HEK293 (cell line): ENCODE data around the gene TXNDC2.
"Not testable (repeated sequence)": the region's sequence is repeated elsewhere in the genome, so short reads cannot be mapped to it uniquely, and the experiment has no call there.

ENCODE experiments used
- CTCF ChIA-PET: fragments of 350-600 bp; formaldehyde crosslinking; extraction: SDS; loops from one replicate; lab custom pipeline; 2021; ENCODE audit warnings: antibody characterized with exemption; lab: Yijun Ruan, JAX
- POLR2A ChIA-PET: fragments of 300-600 bp; formaldehyde crosslinking; extraction: SDS; loops from one replicate; lab custom pipeline; 2020; ENCODE audit warnings: antibody characterized with exemption, inconsistent platforms; lab: Yijun Ruan, JAX
- H3K27ac ChIP-seq: fragments of 200-500 bp; sonication (Bioruptor generic); 2 replicates; pipeline ENCODE4 v1.5.1; 2014; ENCODE audit warnings: low read depth, low read length, control low read depth, inconsistent platforms; ENCODE audit errors: extremely low read depth
- H3K36me3 ChIP-seq, 2 experiments: fragments of 200-500 bp in 1 of 2; sonication (Bioruptor generic) in 1 of 2; 1 replicate in 1 of 2; 2 replicates in 1 of 2; pipeline ENCODE4 v1.5.1; 2014 to 2017; ENCODE audit warnings: inconsistent platforms in 2 of 2, low read length in 2 of 2; ENCODE audit not compliant: control insufficient read depth in 2 of 2, insufficient read depth in 1 of 2
- H3K4me1 ChIP-seq: fragments of 200-500 bp; sonication (Bioruptor generic); 2 replicates; pipeline ENCODE4 v1.5.1; 2014; ENCODE audit warnings: mild to moderate bottlenecking, low read length, inconsistent platforms; ENCODE audit not compliant: control insufficient read depth, insufficient read depth
- H3K4me3 ChIP-seq: 2 replicates; pipeline ENCODE4 v1.5.1; 2011; ENCODE audit warnings: low read depth, mild to moderate bottlenecking, control low read depth, low read length, moderate library complexity
- H3K9me3 ChIP-seq: fragments of 200-500 bp; sonication (Bioruptor generic); 2 replicates; pipeline ENCODE4 v1.5.1; 2014; ENCODE audit warnings: low read depth, low read length, inconsistent platforms; ENCODE audit not compliant: control insufficient read depth, insufficient read depth
- BCL11A ChIP-seq: fragments of 450-650 bp; formaldehyde crosslinking; IDR thresholded peaks from 2 replicates; pipeline ENCODE4 v1.5.1; 2016; ENCODE audit warnings: low read depth, missing biosample characterization, missing genetic modification characterization
- FEZF1 ChIP-seq: fragments of 450-650 bp; formaldehyde crosslinking; IDR thresholded peaks from 2 replicates; pipeline ENCODE4 v1.5.1; 2016; ENCODE audit warnings: missing biosample characterization, missing genetic modification characterization
- GLI2 ChIP-seq: fragments of 450-650 bp; formaldehyde crosslinking; IDR thresholded peaks from 2 replicates; pipeline ENCODE4; 2017; ENCODE audit warnings: missing biosample characterization, missing genetic modification characterization, low read depth, borderline replicate concordance
- GLIS2 ChIP-seq: fragments of 450-650 bp; formaldehyde crosslinking; IDR thresholded peaks from 2 replicates; pipeline ENCODE4 v1.5.1; 2016; ENCODE audit warnings: missing biosample characterization, missing genetic modification characterization
- MZF1 ChIP-seq: fragments of 450-650 bp; formaldehyde crosslinking; IDR thresholded peaks from 2 replicates; pipeline ENCODE4 v1.5.1; 2017; ENCODE audit warnings: missing biosample characterization, missing genetic modification characterization, borderline replicate concordance
- RBAK ChIP-seq: fragments of 450-650 bp; formaldehyde crosslinking; IDR thresholded peaks from 2 replicates; pipeline ENCODE4 v1.5.1; 2016; ENCODE audit warnings: missing biosample characterization, missing genetic modification characterization
- SP3 ChIP-seq: fragments of 450-650 bp; formaldehyde crosslinking; IDR thresholded peaks from 2 replicates; pipeline ENCODE4 v1.5.1; 2016; ENCODE audit warnings: missing biosample characterization, missing genetic modification characterization
- ZFHX2 ChIP-seq: fragments of 450-650 bp; formaldehyde crosslinking; conservative IDR thresholded peaks from 2 replicates; pipeline ENCODE4 v1.5.1; 2016; ENCODE audit warnings: missing biosample characterization, missing genetic modification characterization
- ZFP37 ChIP-seq: fragments of 450-650 bp; formaldehyde crosslinking; IDR thresholded peaks from 2 replicates; pipeline ENCODE4 v1.5.1; 2016; ENCODE audit warnings: missing biosample characterization, missing genetic modification characterization
- ZNF169 ChIP-seq: fragments of 450-650 bp; formaldehyde crosslinking; IDR thresholded peaks from 2 replicates; pipeline ENCODE4 v1.5.1; 2016; ENCODE audit warnings: missing biosample characterization, missing genetic modification characterization
- ZNF202 ChIP-seq: fragments of 450-650 bp; formaldehyde crosslinking; IDR thresholded peaks from 2 replicates; pipeline ENCODE4 v1.5.1; 2016; ENCODE audit warnings: missing biosample characterization, missing genetic modification characterization, borderline replicate concordance
- ZNF266 ChIP-seq: fragments of 450-650 bp; formaldehyde crosslinking; IDR thresholded peaks from 2 replicates; pipeline ENCODE4 v1.5.1; 2016; ENCODE audit warnings: missing biosample characterization, missing genetic modification characterization, low read depth
- ZNF366 ChIP-seq: fragments of 450-650 bp; formaldehyde crosslinking; conservative IDR thresholded peaks from 2 replicates; pipeline ENCODE4 v1.5.1; 2016; ENCODE audit warnings: missing biosample characterization, missing genetic modification characterization
- ZNF416 ChIP-seq: fragments of 450-650 bp; formaldehyde crosslinking; IDR thresholded peaks from 2 replicates; pipeline ENCODE4 v1.5.1; 2016; ENCODE audit warnings: missing biosample characterization, missing genetic modification characterization
- ZNF433 ChIP-seq: fragments of 450-650 bp; formaldehyde crosslinking; IDR thresholded peaks from 2 replicates; pipeline ENCODE4 v1.5.1; 2016; ENCODE audit warnings: missing biosample characterization, missing genetic modification characterization, low read depth
- ZNF510 ChIP-seq: fragments of 450-650 bp; formaldehyde crosslinking; IDR thresholded peaks from 2 replicates; pipeline ENCODE4 v1.5.1; 2018; ENCODE audit warnings: mild to moderate bottlenecking, missing genetic modification characterization, missing biosample characterization; ENCODE audit not compliant: insufficient replicate concordance
- ZNF548 ChIP-seq: fragments of 450-650 bp; formaldehyde crosslinking; IDR thresholded peaks from 2 replicates; pipeline ENCODE4 v1.5.1; 2016; ENCODE audit warnings: missing biosample characterization, missing genetic modification characterization
- ZNF600 ChIP-seq: fragments of 450-650 bp; formaldehyde crosslinking; IDR thresholded peaks from 2 replicates; pipeline ENCODE4 v1.5.1; 2016; ENCODE audit warnings: missing biosample characterization, missing genetic modification characterization
- ZNF623 ChIP-seq: fragments of 450-650 bp; formaldehyde crosslinking; IDR thresholded peaks from 2 replicates; pipeline ENCODE4 v1.5.1; 2016; ENCODE audit warnings: missing biosample characterization, missing genetic modification characterization
- ZNF837 ChIP-seq: fragments of 450-650 bp; formaldehyde crosslinking; IDR thresholded peaks from 2 replicates; pipeline ENCODE4 v1.5.1; 2016; ENCODE audit warnings: missing biosample characterization, missing genetic modification characterization
- TF ChIP-seq, protein P1 (sequence below): fragments of 450-650 bp; formaldehyde crosslinking; IDR thresholded peaks from 2 replicates; pipeline ENCODE4 v1.5.1; 2016; ENCODE audit warnings: missing biosample characterization, missing genetic modification characterization
- TF ChIP-seq, protein P2 (sequence below): fragments of 450-650 bp; formaldehyde crosslinking; IDR thresholded peaks from 2 replicates; pipeline ENCODE4; 2016; ENCODE audit warnings: missing biosample characterization, missing genetic modification characterization

TXNDC2 gene

DNA sequence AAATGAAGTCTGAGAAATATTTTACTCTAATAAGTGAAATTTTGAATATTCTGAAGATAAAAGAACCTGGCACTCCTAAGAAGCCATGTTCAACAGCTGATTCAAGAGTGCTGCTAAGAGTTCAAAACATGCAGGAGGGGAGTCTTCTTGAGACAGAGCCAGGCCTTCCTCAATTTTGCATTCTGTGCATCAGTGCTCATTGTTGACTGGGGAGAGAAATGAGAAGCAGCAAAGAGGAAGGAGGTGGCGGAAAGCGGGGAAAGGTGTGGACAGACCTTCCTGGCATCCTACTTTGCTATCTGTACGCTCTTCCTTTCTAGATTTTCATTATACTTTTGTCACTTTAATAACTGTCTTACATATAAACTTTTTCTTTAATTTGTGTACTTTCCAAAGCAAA is 29.7 kb upstream of the TXNDC2 start:
- H3K36me3 ChIP-seq = peaks cover 0 to 19% of the 10 kb centered on the region in 2 experiments; a peak in 1 of 3 replicates
- TF ChIP-seq ZNF600 (tag by site-specific recombination) (no peak), BCL11A (tag by site-specific recombination) (no peak), ZNF266 (tag by site-specific recombination) (no peak), ZNF510 (tag by site-specific recombination) (no peak), ZFP37 (no peak), GLI2 (no peak), ZNF837 (tag by site-specific recombination) (no peak), ZNF202 (tag by site-specific recombination) (no peak), ZNF416 (tag by site-specific recombination) (no peak), ZFHX2 (tag by site-specific recombination) (no peak), FEZF1 (tag by site-specific recombination) (no peak), ZNF169 (tag by site-specific recombination) (no peak), ZNF366 (no peak), GLIS2 (tag by site-specific recombination) (no peak), MZF1 (no peak), ZNF548 (tag by site-specific recombination) (no peak), ZNF433 (tag by site-specific recombination) (no peak), RBAK (tag by site-specific recombination) (no peak)
- TF ChIP-seq, protein P1, sequence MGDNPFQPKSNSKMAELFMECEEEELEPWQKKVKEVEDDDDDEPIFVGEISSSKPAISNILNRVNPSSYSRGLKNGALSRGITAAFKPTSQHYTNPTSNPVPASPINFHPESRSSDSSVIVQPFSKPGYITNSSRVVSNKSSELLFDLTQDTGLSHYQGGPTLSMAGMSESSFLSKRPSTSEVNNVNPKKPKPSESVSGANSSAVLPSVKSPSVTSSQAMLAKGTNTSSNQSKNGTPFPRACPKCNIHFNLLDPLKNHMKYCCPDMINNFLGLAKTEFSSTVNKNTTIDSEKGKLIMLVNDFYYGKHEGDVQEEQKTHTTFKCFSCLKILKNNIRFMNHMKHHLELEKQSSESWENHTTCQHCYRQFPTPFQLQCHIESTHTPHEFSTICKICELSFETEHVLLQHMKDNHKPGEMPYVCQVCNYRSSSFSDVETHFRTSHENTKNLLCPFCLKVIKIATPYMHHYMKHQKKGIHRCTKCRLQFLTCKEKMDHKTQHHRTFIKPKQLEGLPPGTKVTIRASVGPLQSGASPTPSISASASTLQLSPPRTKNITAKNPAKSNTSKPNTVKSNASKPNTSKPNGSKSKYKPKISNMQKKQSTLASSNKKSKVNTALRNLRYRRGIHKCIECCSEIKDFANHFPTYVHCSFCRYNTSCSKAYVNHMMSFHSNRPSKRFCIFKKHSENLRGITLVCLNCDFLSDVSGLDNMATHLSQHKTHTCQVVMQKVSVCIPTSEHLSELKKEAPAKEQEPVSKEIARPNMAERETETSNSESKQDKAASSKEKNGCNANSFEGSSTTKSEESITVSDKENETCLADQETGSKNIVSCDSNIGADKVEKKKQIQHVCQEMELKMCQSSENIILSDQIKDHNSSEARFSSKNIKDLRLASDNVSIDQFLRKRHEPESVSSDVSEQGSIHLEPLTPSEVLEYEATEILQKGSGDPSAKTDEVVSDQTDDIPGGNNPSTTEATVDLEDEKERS (tag by site-specific recombination) = no peak
- TF ChIP-seq, all 188 proteins: peak for 0
- POLR2A ChIA-PET = no interaction called here
- H3K4me3 ChIP-seq = no peak overlapping the region
- no peaks in the 10 kb centered on the region for H3K4me1 ChIP-seq
- H3K27ac ChIP-seq = no peak overlapping the region
- H3K9me3 ChIP-seq = no peaks in the 10 kb centered on the region
- CTCF ChIA-PET = no interaction called here

DNA sequence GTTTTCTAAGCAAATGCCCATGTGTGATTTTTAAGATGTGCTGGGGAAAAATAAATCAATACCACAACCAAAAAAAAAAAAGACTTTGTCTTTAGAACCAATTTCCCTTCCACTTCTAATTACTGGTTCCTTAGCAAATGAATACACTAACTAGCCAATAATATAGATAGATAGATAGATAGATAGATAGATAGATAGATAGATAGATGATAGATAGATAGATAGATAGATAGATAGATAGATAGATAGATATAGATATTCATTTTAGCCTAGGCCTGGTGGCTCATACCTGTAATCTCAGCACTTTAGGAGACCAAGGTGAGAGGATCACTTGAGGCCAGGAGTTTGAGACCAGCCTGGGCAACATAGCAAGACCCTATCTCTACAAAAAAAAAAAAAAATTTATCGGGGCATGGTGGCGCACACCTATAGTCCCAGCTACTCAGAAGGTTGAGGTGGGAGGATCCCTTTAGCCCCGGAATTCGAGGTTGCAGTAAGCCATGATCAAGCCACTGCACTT is 28.2 kb upstream of the TXNDC2 start:
- H3K9me3 ChIP-seq, POLR2A ChIA-PET, H3K27ac ChIP-seq, H3K4me3 ChIP-seq, H3K4me1 ChIP-seq: not testable (repeated sequence)
- CTCF ChIA-PET = interaction anchor here (0.6 kb wide), 1 partner anchor 995 kb away, joined by 4 read pairs; no protein-coding TSS in a partner anchor
- H3K36me3 ChIP-seq = peaks cover 0 to 27% of the 10 kb centered on the region in 2 experiments; a peak in 1 of 3 replicates

DNA sequence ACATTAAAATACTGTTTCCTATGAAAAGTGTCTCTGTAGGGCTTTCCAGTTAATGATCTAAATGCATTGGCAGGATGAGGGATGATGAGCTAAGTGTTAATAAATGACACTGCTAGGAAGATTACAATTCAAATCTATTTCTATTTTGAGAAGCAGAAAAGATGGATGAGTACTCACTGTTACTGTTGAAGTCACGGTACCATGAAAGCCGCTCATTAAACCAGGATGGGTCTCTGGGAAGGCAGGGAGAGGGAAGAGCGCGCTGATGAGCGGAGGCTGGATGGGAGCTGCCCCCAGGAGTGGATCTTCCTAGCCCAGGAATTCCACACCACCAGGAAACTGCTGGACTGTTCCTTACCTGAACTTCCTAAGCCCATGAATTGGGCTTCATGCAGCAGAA is 27.1 kb upstream of the TXNDC2 start:
- Histone ChIP-seq H3K4me1 (no peaks in the 10 kb centered on the region), H3K9me3 (no peaks in the 10 kb centered on the region), H3K4me3 (no peak overlapping the region), H3K36me3 (peaks cover 0 to 28% of the 10 kb centered on the region in 2 experiments; a peak in 1 of 3 replicates), H3K27ac (no peak overlapping the region)
- CTCF ChIA-PET = interaction anchor here (0.6 kb wide), 1 partner anchor 788 kb away, joined by 4 read pairs; no protein-coding TSS in a partner anchor
- TF ChIP-seq SP3 (tag by site-specific recombination) (no peak), FEZF1 (tag by site-specific recombination) (no peak), ZNF623 (tag by site-specific recombination) (no peak)
- TF ChIP-seq, protein P2, sequence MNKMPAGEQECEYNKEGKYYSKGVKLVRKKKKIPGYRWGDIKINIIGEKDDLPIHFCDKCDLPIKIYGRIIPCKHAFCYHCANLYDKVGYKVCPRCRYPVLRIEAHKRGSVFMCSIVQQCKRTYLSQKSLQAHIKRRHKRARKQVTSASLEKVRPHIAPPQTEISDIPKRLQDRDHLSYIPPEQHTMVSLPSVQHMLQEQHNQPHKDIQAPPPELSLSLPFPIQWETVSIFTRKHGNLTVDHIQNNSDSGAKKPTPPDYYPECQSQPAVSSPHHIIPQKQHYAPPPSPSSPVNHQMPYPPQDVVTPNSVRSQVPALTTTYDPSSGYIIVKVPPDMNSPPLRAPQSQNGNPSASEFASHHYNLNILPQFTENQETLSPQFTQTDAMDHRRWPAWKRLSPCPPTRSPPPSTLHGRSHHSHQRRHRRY (tag by site-specific recombination) = no peak
- TF ChIP-seq, all 188 proteins: peak for 0
- POLR2A ChIA-PET = no interaction called here
